ENCODE results near the gene FAAH2.

DNA sequence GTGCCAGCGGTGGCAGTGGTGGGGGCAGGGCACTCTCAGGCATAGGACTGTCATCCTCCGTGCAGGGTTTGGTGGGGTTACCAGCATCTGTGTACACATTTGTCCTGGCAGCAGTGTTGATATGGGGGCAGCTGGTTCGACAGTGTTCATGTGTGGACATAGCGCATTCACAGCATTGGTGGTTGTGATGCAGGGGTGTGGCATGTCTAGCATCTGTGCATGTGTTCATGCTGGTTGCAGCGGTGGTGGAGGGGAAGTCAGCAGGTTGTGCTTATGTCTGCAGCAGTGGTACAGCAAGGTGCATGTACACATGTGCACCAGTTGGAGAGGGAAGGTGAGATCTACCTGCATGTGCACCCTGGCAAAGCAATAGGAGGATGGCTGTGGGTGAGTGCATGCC lies 230.0 kb downstream of the FAAH2 start:
- TF ChIP-seq, protein P1, sequence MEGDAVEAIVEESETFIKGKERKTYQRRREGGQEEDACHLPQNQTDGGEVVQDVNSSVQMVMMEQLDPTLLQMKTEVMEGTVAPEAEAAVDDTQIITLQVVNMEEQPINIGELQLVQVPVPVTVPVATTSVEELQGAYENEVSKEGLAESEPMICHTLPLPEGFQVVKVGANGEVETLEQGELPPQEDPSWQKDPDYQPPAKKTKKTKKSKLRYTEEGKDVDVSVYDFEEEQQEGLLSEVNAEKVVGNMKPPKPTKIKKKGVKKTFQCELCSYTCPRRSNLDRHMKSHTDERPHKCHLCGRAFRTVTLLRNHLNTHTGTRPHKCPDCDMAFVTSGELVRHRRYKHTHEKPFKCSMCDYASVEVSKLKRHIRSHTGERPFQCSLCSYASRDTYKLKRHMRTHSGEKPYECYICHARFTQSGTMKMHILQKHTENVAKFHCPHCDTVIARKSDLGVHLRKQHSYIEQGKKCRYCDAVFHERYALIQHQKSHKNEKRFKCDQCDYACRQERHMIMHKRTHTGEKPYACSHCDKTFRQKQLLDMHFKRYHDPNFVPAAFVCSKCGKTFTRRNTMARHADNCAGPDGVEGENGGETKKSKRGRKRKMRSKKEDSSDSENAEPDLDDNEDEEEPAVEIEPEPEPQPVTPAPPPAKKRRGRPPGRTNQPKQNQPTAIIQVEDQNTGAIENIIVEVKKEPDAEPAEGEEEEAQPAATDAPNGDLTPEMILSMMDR (optimal IDR thresholded peaks at IDR 0.05 in 1 of 3, IDR thresholded peaks at IDR 0.05 in 1 of 3, conservative IDR thresholded peaks at IDR 0.05 in 1 of 3; ENCODE audit: extremely low read depth in 1 of 3, insufficient read depth in 2 of 3, low read length in 3 of 3), result no peak
- TF ChIP-seq EZH2 (IDR thresholded peaks at IDR 0.05; ENCODE audit: low read length), result no peak
